Measurements from ENCODE around the gene PHLPP1. TPM values are rescaled to one million over a fixed set of nuclear protein-coding genes. Genes with fewer than 3 reads are reported as not detected.
"Not testable (repeated sequence)": the region's sequence is repeated elsewhere in the genome, so short reads cannot be mapped to it uniquely, and the experiment has no call there.

The PHLPP1 gene
- polyA plus RNA-seq, 6 donors from 2014 or later, result 0.16 to 1.6 (median 0.59) TPM

DNA sequence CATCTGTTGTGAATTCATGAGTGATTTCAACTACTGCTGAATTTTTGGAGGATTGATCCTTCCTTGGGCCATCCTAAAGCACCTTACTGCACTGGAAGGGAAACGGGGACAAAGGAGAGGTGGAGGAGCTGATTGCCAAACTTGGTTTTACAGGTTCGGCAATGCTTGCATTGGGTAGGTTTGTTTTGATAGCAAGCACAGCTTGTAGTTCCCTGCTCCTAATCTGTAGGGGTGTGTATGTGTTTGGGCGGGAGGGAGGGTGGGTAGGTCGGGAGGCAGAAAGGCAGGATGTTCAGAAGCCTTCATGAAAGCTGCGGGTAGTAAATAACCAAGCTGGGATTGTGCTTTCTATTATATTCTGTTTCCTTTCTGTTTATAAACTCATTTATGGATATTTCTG is 24.6 kb downstream of the PHLPP1 start:
- no peak overlapping the region for H3K4me3 Mint-ChIP-seq
- H3K36me3 Mint-ChIP-seq, result no peaks in the 10 kb centered on the region
- no peaks in the 10 kb centered on the region for H3K27me3 Mint-ChIP-seq
- DNase-seq (no peak), ATAC-seq (ENCODE audit: low read depth in 2 of 2) (no peak)
- peaks cover 24 to 35% (median 33%) of the 10 kb centered on the region in 3 donors for H3K4me1 Mint-ChIP-seq
- peaks cover 0 to 1% (median 0%) of the 10 kb centered on the region in 7 donors for H3K9me3 Mint-ChIP-seq
- H3K27ac Mint-ChIP-seq, result no peak overlapping the region

- ATAC-seq (ENCODE audit: low read depth in 2 of 2); H3K4me3 Mint-ChIP-seq: not testable (repeated sequence)
- peak overlapping the region in 1 of 6 donors; percentile 76 for H3K27ac Mint-ChIP-seq
Observed at GRCh38 chr18:62740650-62741049, 25.3 kb downstream of the PHLPP1 start.

GRCh38 chr18:62741118-62741566 is 25.8 kb downstream of the PHLPP1 start:
- peaks cover 0 to 1% (median 0%) of the 10 kb centered on the region in 7 donors for H3K9me3 Mint-ChIP-seq
- peak overlapping the region in 2 of 6 donors; percentile 26 to 76 for H3K27ac Mint-ChIP-seq
- no peak for DNase-seq
- no peak overlapping the region for H3K4me3 Mint-ChIP-seq
- no peaks in the 10 kb centered on the region for H3K36me3 Mint-ChIP-seq
- H3K4me1 Mint-ChIP-seq, result peaks cover 32 to 35% (median 34%) of the 10 kb centered on the region in 3 donors
- H3K27me3 Mint-ChIP-seq, result no peaks in the 10 kb centered on the region
- no peak for ATAC-seq (ENCODE audit: low read depth in 2 of 2)

More at GRCh38 chr18:62740650-62741049, 25.3 kb downstream of the PHLPP1 start:
- not testable (repeated sequence) for H3K27me3 Mint-ChIP-seq, DNase-seq, H3K36me3 Mint-ChIP-seq, H3K9me3 Mint-ChIP-seq
- H3K4me1 Mint-ChIP-seq, result peaks cover 31 to 35% (median 34%) of the 10 kb centered on the region in 3 donors

- no peak for DNase-seq
- Mint-ChIP-seq H3K4me3 (peak overlapping the region in 2 of 8 donors; percentile 17 to 34), H3K27me3 (no peaks in the 10 kb centered on the region), H3K4me1 (peaks cover 32 to 35% (median 34%) of the 10 kb centered on the region in 3 donors), H3K9me3 (peaks cover 0 to 1% (median 0%) of the 10 kb centered on the region in 7 donors), H3K27ac (peak overlapping the region in 3 of 6 donors; percentile 23 to 51 (median 26)), H3K36me3 (no peaks in the 10 kb centered on the region)
- ATAC-seq (ENCODE audit: low read depth in 2 of 2), result no peak
Observed at GRCh38 chr18:62741584-62741983, 26.2 kb downstream of the PHLPP1 start.

GRCh38 chr18:62744076-62744968 is 29.0 kb downstream of the PHLPP1 start:
- peak overlapping the region in 5 of 8 donors; percentile 3 to 57 (median 29) for H3K4me3 Mint-ChIP-seq
- H3K9me3 Mint-ChIP-seq, result no peaks in the 10 kb centered on the region
- peaks cover 24 to 29% (median 24%) of the 10 kb centered on the region in 3 donors for H3K4me1 Mint-ChIP-seq
- peak overlapping the region; percentile 51 to 93 (median 88) for H3K27ac Mint-ChIP-seq
- no peaks in the 10 kb centered on the region for H3K36me3 Mint-ChIP-seq
- ATAC-seq (ENCODE audit: low read depth in 2 of 2) (peak; percentile 100), DNase-seq (peak; percentile 46)
- no peaks in the 10 kb centered on the region for H3K27me3 Mint-ChIP-seq

DNA sequence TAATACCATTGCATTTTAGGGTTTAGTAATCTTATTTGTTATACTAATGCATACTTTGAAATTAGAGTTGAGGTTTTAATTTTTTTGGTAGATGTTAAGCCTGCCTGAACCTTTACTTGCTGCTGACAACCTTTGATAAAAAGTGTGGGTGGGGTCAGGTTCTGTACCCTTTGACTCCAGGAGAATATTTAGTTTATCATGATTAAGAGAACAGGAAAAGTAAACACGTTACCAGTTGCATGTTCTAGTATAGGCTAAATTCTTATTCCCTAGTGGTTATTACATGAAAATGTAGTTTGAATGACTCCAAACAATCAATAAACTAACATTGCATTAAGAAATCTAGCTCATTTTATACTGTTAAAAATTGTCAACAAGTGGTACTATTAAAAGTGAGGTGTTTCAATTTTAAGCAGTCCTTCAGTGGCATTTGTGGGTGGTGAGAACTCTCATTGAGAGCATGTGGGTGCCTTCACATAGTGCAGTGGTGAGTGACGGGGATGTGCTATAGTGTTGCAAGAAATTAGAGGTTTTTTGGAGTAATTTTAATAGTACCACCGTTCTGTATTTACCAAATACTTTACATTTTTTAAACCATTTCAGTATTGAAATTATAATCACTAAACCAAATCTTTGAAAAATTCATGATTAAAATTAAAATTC is 29.9 kb downstream of the PHLPP1 start:
- ATAC-seq (ENCODE audit: low read depth in 2 of 2) (no peak), DNase-seq (no peak)
- no peaks in the 10 kb centered on the region for H3K9me3 Mint-ChIP-seq
- no peaks in the 10 kb centered on the region for H3K27me3 Mint-ChIP-seq
- H3K36me3 Mint-ChIP-seq, result peaks cover 0 to 2% of the 10 kb centered on the region in 2 donors
- H3K4me3 Mint-ChIP-seq, result peak overlapping the region in 1 of 8 donors; percentile 49
- H3K4me1 Mint-ChIP-seq, result peaks cover 21 to 34% (median 26%) of the 10 kb centered on the region in 3 donors
- H3K27ac Mint-ChIP-seq, result peak overlapping the region in 3 of 6 donors; percentile 70 to 93 (median 74)

GRCh38 chr18:62749389-62749788 is 34.0 kb downstream of the PHLPP1 start:
- H3K36me3 Mint-ChIP-seq, result peaks cover 0 to 4% of the 10 kb centered on the region in 2 donors
- H3K27me3 Mint-ChIP-seq, result no peaks in the 10 kb centered on the region
- H3K27ac Mint-ChIP-seq, result peak overlapping the region in 2 of 6 donors; percentile 39 to 69
- H3K4me1 Mint-ChIP-seq, result peaks cover 36 to 40% (median 40%) of the 10 kb centered on the region in 3 donors
- DNase-seq (no peak), ATAC-seq (ENCODE audit: low read depth in 2 of 2) (no peak)
- H3K9me3 Mint-ChIP-seq, result no peaks in the 10 kb centered on the region
- H3K4me3 Mint-ChIP-seq, result peak overlapping the region in 1 of 8 donors; percentile 16

- H3K4me1 Mint-ChIP-seq, result peaks cover 23 to 39% (median 36%) of the 10 kb centered on the region in 3 donors
- peaks cover 0 to 4% of the 10 kb centered on the region in 2 donors for H3K36me3 Mint-ChIP-seq
- DNase-seq, result no peak
- H3K27me3 Mint-ChIP-seq, result no peaks in the 10 kb centered on the region
- no peak overlapping the region for H3K27ac Mint-ChIP-seq
- H3K9me3 Mint-ChIP-seq, result peaks cover 0 to 3% (median 0%) of the 10 kb centered on the region in 7 donors
- H3K4me3 Mint-ChIP-seq, result no peak overlapping the region
- no peak for ATAC-seq (ENCODE audit: low read depth in 2 of 2)
Observed at GRCh38 chr18:62751341-62751821, 36.0 kb downstream of the PHLPP1 start.

- ATAC-seq (ENCODE audit: low read depth in 2 of 2) (no peak), DNase-seq (no peak)
- Mint-ChIP-seq H3K9me3 (peaks cover 0 to 3% (median 0%) of the 10 kb centered on the region in 7 donors), H3K27ac (peak overlapping the region in 1 of 6 donors; percentile 78), H3K4me3 (no peak overlapping the region), H3K27me3 (no peaks in the 10 kb centered on the region), H3K36me3 (peaks cover 0 to 4% of the 10 kb centered on the region in 2 donors), H3K4me1 (peaks cover 23 to 39% (median 36%) of the 10 kb centered on the region in 3 donors)
Observed at GRCh38 chr18:62751977-62752376, 36.6 kb downstream of the PHLPP1 start.

DNA sequence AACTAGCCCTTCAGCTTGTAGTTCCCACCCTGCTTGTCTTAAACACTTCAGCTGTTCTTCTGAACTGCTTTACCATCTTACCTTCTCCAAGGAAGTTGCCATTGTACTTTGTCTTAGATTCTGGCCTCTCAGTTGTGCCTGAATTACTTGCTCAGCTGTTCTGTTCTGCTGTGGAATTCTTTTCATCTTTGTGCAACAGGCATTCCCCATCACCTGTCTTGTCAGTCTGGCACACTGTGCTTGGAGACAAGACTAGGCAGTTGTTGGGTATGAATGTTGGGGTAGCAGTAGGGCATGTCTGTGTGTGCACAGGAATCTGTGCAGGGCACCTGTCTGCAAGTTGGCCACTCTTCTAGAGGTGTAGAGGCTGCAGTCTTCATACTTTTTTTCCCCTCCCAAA is 38.7 kb downstream of the PHLPP1 start:
- no peaks in the 10 kb centered on the region for H3K27me3 Mint-ChIP-seq
- no peak for ATAC-seq (ENCODE audit: low read depth in 2 of 2)
- peaks cover 22 to 36% (median 35%) of the 10 kb centered on the region in 3 donors for H3K4me1 Mint-ChIP-seq
- H3K27ac Mint-ChIP-seq, result peak overlapping the region in 1 of 6 donors; percentile 69
- peaks cover 0 to 3% (median 0%) of the 10 kb centered on the region in 7 donors for H3K9me3 Mint-ChIP-seq
- no peak overlapping the region for H3K4me3 Mint-ChIP-seq
- H3K36me3 Mint-ChIP-seq, result peaks cover 0 to 4% of the 10 kb centered on the region in 2 donors
- DNase-seq, result no peak

- DNase-seq (no peak), ATAC-seq (ENCODE audit: low read depth in 2 of 2) (no peak)
- no peak overlapping the region for H3K4me3 Mint-ChIP-seq
- H3K27ac Mint-ChIP-seq, result no peak overlapping the region
- H3K9me3 Mint-ChIP-seq, result peaks cover 0 to 3% (median 0%) of the 10 kb centered on the region in 7 donors
- peaks cover 0 to 6% of the 10 kb centered on the region in 2 donors for H3K36me3 Mint-ChIP-seq
- H3K4me1 Mint-ChIP-seq, result peaks cover 15 to 35% (median 27%) of the 10 kb centered on the region in 3 donors
- no peaks in the 10 kb centered on the region for H3K27me3 Mint-ChIP-seq
Observed at GRCh38 chr18:62755454-62755853, 40.1 kb downstream of the PHLPP1 start.

GRCh38 chr18:62755946-62756345 is 40.6 kb downstream of the PHLPP1 start:
- H3K27ac Mint-ChIP-seq, result no peak overlapping the region
- ATAC-seq (ENCODE audit: low read depth in 2 of 2) (no peak), DNase-seq (no peak)
- peaks cover 15 to 32% (median 24%) of the 10 kb centered on the region in 3 donors for H3K4me1 Mint-ChIP-seq
- H3K27me3 Mint-ChIP-seq, result no peaks in the 10 kb centered on the region
- H3K36me3 Mint-ChIP-seq, result peaks cover 0 to 8% of the 10 kb centered on the region in 2 donors
- H3K9me3 Mint-ChIP-seq, result peaks cover 0 to 3% (median 0%) of the 10 kb centered on the region in 7 donors
- H3K4me3 Mint-ChIP-seq, result no peak overlapping the region

DNA sequence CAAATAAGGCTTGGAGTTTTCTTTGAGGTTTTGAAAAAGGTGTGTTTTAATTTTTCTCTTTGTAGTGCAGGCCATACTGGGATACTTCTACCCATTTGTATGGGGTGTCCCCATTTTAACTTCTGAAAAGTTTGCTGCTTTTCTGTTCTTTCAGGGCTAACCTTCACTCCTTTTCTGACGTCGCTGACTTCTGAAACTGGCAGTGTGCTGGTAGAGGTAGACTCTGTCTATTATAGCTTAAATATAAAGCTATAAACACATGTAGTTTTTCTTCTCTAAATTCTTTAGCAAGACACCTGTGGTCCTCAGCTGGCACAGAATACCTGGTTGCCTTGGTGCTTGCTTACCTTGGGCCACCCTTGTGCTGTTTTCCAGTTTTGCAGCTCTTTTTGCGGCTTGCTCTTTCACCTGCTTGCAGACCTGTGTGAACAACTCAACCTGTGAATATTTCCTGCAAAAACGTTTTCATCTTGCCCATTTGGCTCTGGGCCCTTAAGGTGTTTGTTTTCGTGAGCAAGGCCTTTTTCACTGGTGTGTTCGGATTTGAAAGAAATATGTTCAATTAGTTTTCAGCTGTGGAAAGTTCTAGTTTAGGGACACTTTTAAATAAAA is 42.2 kb downstream of the PHLPP1 start:
- no peaks in the 10 kb centered on the region for H3K27me3 Mint-ChIP-seq
- H3K36me3 Mint-ChIP-seq, result peaks cover 0 to 8% of the 10 kb centered on the region in 2 donors
- no peak for DNase-seq
- ATAC-seq (ENCODE audit: low read depth in 2 of 2), result no peak
- peaks cover 0 to 3% (median 0%) of the 10 kb centered on the region in 7 donors for H3K9me3 Mint-ChIP-seq
- H3K4me1 Mint-ChIP-seq, result peaks cover 4 to 18% (median 10%) of the 10 kb centered on the region in 3 donors
- H3K4me3 Mint-ChIP-seq, result no peak overlapping the region
- H3K27ac Mint-ChIP-seq, result peak overlapping the region in 1 of 6 donors; percentile 28

Data from naive B cell (primary cell).